A549 (cell line): Measurements from ENCODE around the gene TIMM10. TPM values are rescaled to one million over a fixed set of nuclear protein-coding genes. Genes with fewer than 3 reads are reported as not detected.

Source experiments
- ATAC-seq, 2 experiments: fragments of 200-7000 bp in 1 of 2; fragments of >200 bp in 1 of 2; cut with Nextera tagmentation in 1 of 2; cut with Tn5 transposase in 1 of 2; 3 replicates each; pipeline versions ENCODE4 v1.8.0 to v1.9.1; 2018 to 2020; ENCODE audit warnings: mild to moderate bottlenecking in 1 of 2, moderate library complexity in 1 of 2
- CTCF ChIA-PET: fragments of 300-600 bp; sonication (Branson Sonifier 250); formaldehyde crosslinking; extraction: SDS; loops from one replicate; lab custom pipeline; 2021; ENCODE audit warnings: antibody characterized with exemption, inconsistent platforms; lab: Yijun Ruan, JAX
- POLR2A ChIA-PET: fragments of 350-600 bp; formaldehyde crosslinking; extraction: SDS; loops from one replicate; lab custom pipeline; 2021; ENCODE audit warnings: antibody characterized with exemption, inconsistent platforms; lab: Yijun Ruan, JAX
- DNase-seq, 2 experiments: peaks; one replicate each; pipeline versions ENCODE4 v3.0.0 to v3.0.0-alpha.2; 2011 to 2016; ENCODE audit warnings: low read depth in 1 of 2, low spot score in 1 of 2
- FAIRE-seq: peaks from 2 replicates; lab custom pipeline; 2011; peaks lifted over from hg19 to GRCh38; lab: Jason Lieb, UNC
- H3K27ac ChIP-seq, 2 experiments: fragments of >200 bp; sonication (Bioruptor Twin); formaldehyde crosslinking; 3 replicates each; pipeline ENCODE4 v1.5.1; 2016 to 2017
- H3K4me1 ChIP-seq: fragments of >200 bp; sonication (Bioruptor Twin); formaldehyde crosslinking; 3 replicates; pipeline ENCODE4 v1.6.1; 2016
- H3K4me2 ChIP-seq: fragments of >200 bp; sonication (Bioruptor Twin); formaldehyde crosslinking; 3 replicates; pipeline ENCODE4 v1.6.1; 2016
- H3K4me3 ChIP-seq: fragments of >200 bp; sonication (Bioruptor Twin); formaldehyde crosslinking; 3 replicates; pipeline ENCODE4 v1.5.1; 2016
- H3K9me3 ChIP-seq: fragments of >200 bp; sonication (Bioruptor Twin); formaldehyde crosslinking; 3 replicates; pipeline ENCODE4 v1.6.1; 2016
- ATOH8 ChIP-seq: fragments of 250-450 bp; sonication (Bioruptor Pico); IDR thresholded peaks from 2 replicates; pipeline ENCODE4 v1.5.0; 2020; ENCODE audit warnings: low read depth, mild to moderate bottlenecking, moderate library complexity
- BHLHE40 ChIP-seq: IDR thresholded peaks from 2 replicates; pipeline ENCODE4 v1.6.1; 2012; ENCODE audit warnings: low read depth, low read length, inconsistent platforms
- CBX2 ChIP-seq: fragments of 200-600 bp; sonication (generic); IDR thresholded peaks from 2 replicates; pipeline ENCODE4 v1.6.1; 2016; ENCODE audit warnings: low read depth, mild to moderate bottlenecking, borderline replicate concordance
- EHF ChIP-seq: fragments of 250-450 bp; sonication (Bioruptor Pico); IDR thresholded peaks from 2 replicates; pipeline ENCODE4 v1.5.0; 2020; ENCODE audit warnings: mild to moderate bottlenecking
- EP300 ChIP-seq, 2 experiments: fragments of >200 bp; sonication (Bioruptor Twin); formaldehyde crosslinking; IDR thresholded peaks; 2 replicates in 1 of 2; 3 replicates in 1 of 2; pipeline ENCODE4 v1.6.1; 2016 to 2017
- ESRRA ChIP-seq: fragments of 150-350 bp; IDR thresholded peaks from 2 replicates; pipeline ENCODE4 v1.6.1; 2014; ENCODE audit warnings: mild to moderate bottlenecking, low read length, borderline replicate concordance
- HMGXB4 ChIP-seq: fragments of 250-450 bp; sonication (Bioruptor Pico); IDR thresholded peaks from 2 replicates; pipeline ENCODE4 v1.5.0; 2021; ENCODE audit warnings: mild to moderate bottlenecking, moderate library complexity, borderline replicate concordance
- HOXA7 ChIP-seq: fragments of 250-450 bp; sonication (Bioruptor Pico); IDR thresholded peaks from 2 replicates; pipeline ENCODE4 v1.5.0; 2020; ENCODE audit warnings: mild to moderate bottlenecking, moderate library complexity
- HOXB13 ChIP-seq: fragments of 250-450 bp; sonication (Bioruptor Pico); IDR thresholded peaks from 2 replicates; pipeline ENCODE4 v1.5.0; 2020; ENCODE audit warnings: low read depth, mild to moderate bottlenecking, moderate library complexity
- KDM1A ChIP-seq: fragments of 200-600 bp; sonication (generic); IDR thresholded peaks from 2 replicates; pipeline ENCODE4 v1.6.1; 2016; ENCODE audit warnings: low read depth, mild to moderate bottlenecking
- KDM5A ChIP-seq: fragments of 200-600 bp; sonication (generic); IDR thresholded peaks from 2 replicates; pipeline ENCODE4 v1.6.1; 2016; ENCODE audit warnings: antibody characterized with exemption, mild to moderate bottlenecking
- NFE2L2 ChIP-seq: fragments of 150-350 bp; conservative IDR thresholded peaks from 2 replicates; pipeline ENCODE4 v1.6.1; 2014; ENCODE audit warnings: low read length
- RCOR1 ChIP-seq: fragments of 150-350 bp; IDR thresholded peaks from 2 replicates; pipeline ENCODE4 v1.6.1; 2014; ENCODE audit warnings: antibody characterized with exemption, low read length, low read depth
- REST ChIP-seq: fragments of 200-600 bp; sonication (generic); IDR thresholded peaks from 2 replicates; pipeline ENCODE4 v1.6.1; 2016; ENCODE audit warnings: antibody characterized with exemption, mild to moderate bottlenecking, moderate library complexity
- RNF2 ChIP-seq: fragments of 200-600 bp; sonication (generic); IDR thresholded peaks from 2 replicates; pipeline ENCODE4 v1.6.1; 2016; ENCODE audit warnings: low read depth, mild to moderate bottlenecking, antibody characterized with exemption, moderate library complexity, borderline replicate concordance
- SREBF2 ChIP-seq: fragments of 450-650 bp; IDR thresholded peaks from 2 replicates; pipeline ENCODE4 v1.6.1; 2014; ENCODE audit warnings: mild to moderate bottlenecking, moderate library complexity
- ZC3H11A ChIP-seq: fragments of 450-650 bp; IDR thresholded peaks from 2 replicates; pipeline ENCODE4 v1.6.1; 2014; ENCODE audit warnings: antibody characterized with exemption, mild to moderate bottlenecking
- WGBS: methylation state at CpG from one replicate; pipeline ENCODE4 v1.1.6; 2017; ENCODE audit errors: missing lambda C conversion rate; 5-methylcytosine and 5-hydroxymethylcytosine counted together
- polyA plus RNA-seq, 4 experiments: library from polyadenylated mRNA; depleted of rRNA in 3 of 4; stranded (reverse); fragments of >200 nt; fragmentation: RNase III in 1 of 4; extraction: RNeasy Plus Mini Kit Qiagen cat#74134 plus additional on column Dnase treatment in 1 of 4; gene quantifications; 2 replicates in 3 of 4; 3 replicates in 1 of 4; pipeline ENCODE4 v1.2.3, GENCODE V29; 2011 to 2017
- TF ChIP-seq, protein P1 (sequence below): IDR thresholded peaks from 2 replicates; pipeline ENCODE4 v1.6.1; 2012

Gene TIMM10
- polyA plus RNA-seq, 2 of the 4 experiments (the other 2 are of a cell fraction): 179 to 248 TPM

DNA sequence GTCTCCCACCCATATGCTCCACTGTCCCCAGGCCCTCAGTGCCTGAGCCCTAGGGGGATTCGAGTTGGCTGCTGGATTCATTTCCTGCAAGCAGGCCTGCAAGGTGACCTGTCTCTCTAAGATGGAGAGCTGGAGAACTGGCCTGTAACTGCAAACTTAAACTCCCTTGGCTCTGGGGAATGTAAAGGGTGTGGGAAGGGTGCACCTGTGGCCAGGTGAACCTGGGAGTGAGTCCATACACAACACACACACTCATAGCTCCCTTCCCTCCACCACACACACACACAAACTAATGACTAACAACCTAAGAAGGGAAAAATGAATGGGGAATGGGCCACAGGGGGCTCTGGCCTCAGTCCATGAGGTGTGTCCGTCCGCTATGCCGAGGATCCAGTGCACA, 21.4 kb upstream of the TIMM10 start:
- 82% methylated on average over 3 of the region's 4 CpGs for WGBS
- DNase-seq (no peak), FAIRE-seq (no peak), ATAC-seq (no peak)
- TF ChIP-seq BHLHE40: no peak
- TF ChIP-seq KDM1A: no peak
- no peak for TF ChIP-seq EHF (CRISPR knock-in tag)
- no peak for TF ChIP-seq ATOH8 (CRISPR knock-in tag)
- TF ChIP-seq RNF2: no peak
- TF ChIP-seq HMGXB4 (CRISPR knock-in tag): no peak
- TF ChIP-seq, protein P1, sequence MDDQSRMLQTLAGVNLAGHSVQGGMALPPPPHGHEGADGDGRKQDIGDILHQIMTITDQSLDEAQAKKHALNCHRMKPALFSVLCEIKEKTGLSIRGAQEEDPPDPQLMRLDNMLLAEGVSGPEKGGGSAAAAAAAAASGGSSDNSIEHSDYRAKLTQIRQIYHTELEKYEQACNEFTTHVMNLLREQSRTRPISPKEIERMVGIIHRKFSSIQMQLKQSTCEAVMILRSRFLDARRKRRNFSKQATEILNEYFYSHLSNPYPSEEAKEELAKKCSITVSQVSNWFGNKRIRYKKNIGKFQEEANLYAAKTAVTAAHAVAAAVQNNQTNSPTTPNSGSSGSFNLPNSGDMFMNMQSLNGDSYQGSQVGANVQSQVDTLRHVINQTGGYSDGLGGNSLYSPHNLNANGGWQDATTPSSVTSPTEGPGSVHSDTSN: no peak
- TF ChIP-seq HOXA7 (CRISPR knock-in tag): no peak
- ChIA-PET POLR2A (interaction anchor here (1.1 kb wide), 1 partner anchor 21 kb away, joined by 3 read pairs; no protein-coding TSS in a partner anchor), CTCF (interaction anchor here (1.3 to 2.0 kb wide), 2 partner anchors 59 to 92 kb away, joined by 3 to 4 read pairs; no protein-coding TSS in a partner anchor)
- H3K4me1 ChIP-seq: no peaks in the 10 kb centered on the region
- H3K27ac ChIP-seq: no peak overlapping the region
- H3K9me3 ChIP-seq: no peaks in the 10 kb centered on the region
- H3K4me2 ChIP-seq: no peak overlapping the region
- no peak overlapping the region for H3K4me3 ChIP-seq

GRCh38 chr11:57549983-57550382, 19.4 kb upstream of the TIMM10 start:
- ATAC-seq: no peak
- Histone ChIP-seq H3K4me3 (no peak overlapping the region), H3K9me3 (no peaks in the 10 kb centered on the region), H3K4me1 (no peaks in the 10 kb centered on the region), H3K4me2 (no peak overlapping the region), H3K27ac (no peak overlapping the region)
- TF ChIP-seq ZC3H11A (no peak), RNF2 (no peak), KDM5A (no peak), NFE2L2 (no peak), REST (no peak), EP300 (IDR thresholded peaks at IDR 0.05) (no peak), HOXA7 (CRISPR knock-in tag) (no peak), HOXB13 (no peak), RCOR1 (no peak), ESRRA (no peak), SREBF2 (no peak), CBX2 (no peak)
- FAIRE-seq: no peak
- CTCF ChIA-PET: interaction anchor here (1.1 to 3.5 kb wide), 5 partner anchors 18 to 92 kb away, joined by 3 to 25 read pairs (median 6); partner anchors contain the start of gene UBE2L6
- 82% methylated on average over 8 of the region's 8 CpGs for WGBS
- POLR2A ChIA-PET: no interaction called here
- DNase-seq: no peak
